Measurements from ENCODE around the gene PCDHA5. TPM values are rescaled to one million over a fixed set of nuclear protein-coding genes. Genes with fewer than 3 reads are reported as not detected.
"Not testable (repeated sequence)": the region's sequence is repeated elsewhere in the genome, so short reads cannot be mapped to it uniquely, and the experiment has no call there.

Gene PCDHA5
- total and polyA plus RNA-seq, 2 donors (not counting 1 experiment from before 2014, with no cell fraction given): not detected

DNA sequence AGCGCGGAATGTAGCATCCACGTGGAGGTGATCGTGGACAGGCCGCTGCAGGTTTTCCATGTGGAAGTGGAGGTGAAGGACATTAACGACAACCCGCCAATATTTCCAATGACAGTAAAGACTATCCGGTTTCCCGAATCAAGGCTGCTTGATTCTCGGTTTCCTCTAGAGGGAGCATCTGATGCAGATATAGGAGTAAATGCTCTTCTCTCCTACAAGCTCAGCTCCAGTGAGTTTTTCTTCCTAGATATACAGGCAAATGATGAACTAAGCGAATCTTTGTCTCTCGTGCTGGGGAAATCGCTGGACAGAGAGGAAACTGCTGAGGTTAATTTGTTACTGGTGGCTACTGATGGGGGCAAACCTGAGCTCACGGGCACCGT, 26.2 kb upstream of the PCDHA5 start:
- H3K4me2 ChIP-seq (replicated peaks; ENCODE audit: low read depth, low read length, poor library complexity, severe bottlenecking): no peak overlapping the region
- H3K4me1 ChIP-seq (ENCODE audit: control insufficient read depth in 2 of 2, insufficient read depth in 2 of 2, low read length in 2 of 2): no peaks in the 10 kb centered on the region
- no peaks in the 10 kb centered on the region for H3K79me2 ChIP-seq (ENCODE audit: control insufficient read depth, insufficient read depth, low read length)
- H3K36me3 ChIP-seq (replicated peaks in 1 of 2; ENCODE audit: control extremely low read depth in 1 of 2, control insufficient read depth in 1 of 2, extremely low read depth in 1 of 2, insufficient read depth in 2 of 2, low read length in 1 of 2): no peaks in the 10 kb centered on the region
- TF ChIP-seq CTCF (IDR thresholded peaks at IDR 0.05): no peak
- TF ChIP-seq EZH2 (IDR thresholded peaks at IDR 0.05; ENCODE audit: borderline replicate concordance, insufficient read depth, low read depth, low read length, poor library complexity, severe bottlenecking): no peak
- H3K27ac ChIP-seq (ENCODE audit: low read length in 2 of 2): no peak overlapping the region
- peaks cover 0 to 26% (median 10%) of the 10 kb centered on the region in 4 experiments for H3K27me3 ChIP-seq (replicated peaks in 1 of 4; ENCODE audit: control extremely low read depth in 1 of 4, control insufficient read depth in 3 of 4, insufficient read depth in 4 of 4, low read length in 3 of 4)
- Mint-ChIP-seq H3K27ac (no peak overlapping the region), H3K4me3 (no peak overlapping the region), H3K4me1 (no peaks in the 10 kb centered on the region), H3K9me3 (ENCODE audit: insufficient read depth) (peaks cover 12% of the 10 kb centered on the region), H3K27me3 (peaks cover 24% of the 10 kb centered on the region)
- H3K4me3 ChIP-seq (ENCODE audit: control extremely low read depth in 1 of 5, extremely low read depth in 1 of 5, insufficient read depth in 1 of 5, low read depth in 2 of 5, low read length in 4 of 5): no peak overlapping the region
- ATAC-seq (ENCODE audit: low read depth): no peak
- H3K9me3 ChIP-seq (ENCODE audit: control extremely low read depth in 1 of 3, control insufficient read depth in 2 of 3, insufficient read depth in 1 of 3, low read length in 2 of 3): peaks cover 6 to 31% (median 28%) of the 10 kb centered on the region in 3 donors
- DNase-seq: no peak
- 43% methylated on average over 9 of the region's 15 CpGs for WGBS (ENCODE audit: insufficient coverage)
- ChIA-PET CTCF (no interaction called here), POLR2A (no interaction called here)
- intact Hi-C loops (cut with micrococcal nuclease): no loop called here
- no peaks in the 10 kb centered on the region for H4K20me1 ChIP-seq (ENCODE audit: control insufficient read depth, insufficient read depth, low read length, poor library complexity, severe bottlenecking)
- no peak overlapping the region for H3K9ac ChIP-seq (ENCODE audit: low read length)
- no peak overlapping the region for H2AFZ ChIP-seq (ENCODE audit: insufficient read depth, low read depth, low read length, poor library complexity, severe bottlenecking)

GRCh38 chr5:140796072-140796717, 25.2 kb upstream of the PCDHA5 start:
- peaks cover 22% of the 10 kb centered on the region for H3K27me3 Mint-ChIP-seq
- H3K9ac ChIP-seq (ENCODE audit: low read length); H3K4me3 Mint-ChIP-seq; H3K4me2 ChIP-seq (replicated peaks; ENCODE audit: low read depth, low read length, poor library complexity, severe bottlenecking); CTCF ChIA-PET; H3K4me1 Mint-ChIP-seq; H4K20me1 ChIP-seq (ENCODE audit: control insufficient read depth, insufficient read depth, low read length, poor library complexity, severe bottlenecking); POLR2A ChIA-PET; H2AFZ ChIP-seq (ENCODE audit: insufficient read depth, low read depth, low read length, poor library complexity, severe bottlenecking); ATAC-seq (ENCODE audit: low read depth); H3K4me3 ChIP-seq (ENCODE audit: control extremely low read depth in 1 of 5, extremely low read depth in 1 of 5, insufficient read depth in 1 of 5, low read depth in 2 of 5, low read length in 4 of 5); H3K79me2 ChIP-seq (ENCODE audit: control insufficient read depth, insufficient read depth, low read length); H3K36me3 ChIP-seq (replicated peaks in 1 of 2; ENCODE audit: control extremely low read depth in 1 of 2, control insufficient read depth in 1 of 2, extremely low read depth in 1 of 2, insufficient read depth in 2 of 2, low read length in 1 of 2); intact Hi-C loops (cut with micrococcal nuclease); H3K4me1 ChIP-seq (ENCODE audit: control insufficient read depth in 2 of 2, insufficient read depth in 2 of 2, low read length in 2 of 2); H3K27ac Mint-ChIP-seq; DNase-seq; H3K27ac ChIP-seq (ENCODE audit: low read length in 2 of 2): not testable (repeated sequence)
- Histone ChIP-seq H3K27me3 (replicated peaks in 1 of 4; ENCODE audit: control extremely low read depth in 1 of 4, control insufficient read depth in 3 of 4, insufficient read depth in 4 of 4, low read length in 3 of 4) (peaks cover 0 to 26% (median 14%) of the 10 kb centered on the region in 4 experiments), H3K9me3 (ENCODE audit: control extremely low read depth in 1 of 3, control insufficient read depth in 2 of 3, insufficient read depth in 1 of 3, low read length in 2 of 3) (peaks cover 4 to 35% (median 31%) of the 10 kb centered on the region in 3 donors)
- peaks cover 12% of the 10 kb centered on the region for H3K9me3 Mint-ChIP-seq (ENCODE audit: insufficient read depth)
- WGBS (ENCODE audit: insufficient coverage): 70% methylated on average over 72 of the region's 72 CpGs
